ENCODE measurements around the gene TTC7B.

TTC7B gene

DNA sequence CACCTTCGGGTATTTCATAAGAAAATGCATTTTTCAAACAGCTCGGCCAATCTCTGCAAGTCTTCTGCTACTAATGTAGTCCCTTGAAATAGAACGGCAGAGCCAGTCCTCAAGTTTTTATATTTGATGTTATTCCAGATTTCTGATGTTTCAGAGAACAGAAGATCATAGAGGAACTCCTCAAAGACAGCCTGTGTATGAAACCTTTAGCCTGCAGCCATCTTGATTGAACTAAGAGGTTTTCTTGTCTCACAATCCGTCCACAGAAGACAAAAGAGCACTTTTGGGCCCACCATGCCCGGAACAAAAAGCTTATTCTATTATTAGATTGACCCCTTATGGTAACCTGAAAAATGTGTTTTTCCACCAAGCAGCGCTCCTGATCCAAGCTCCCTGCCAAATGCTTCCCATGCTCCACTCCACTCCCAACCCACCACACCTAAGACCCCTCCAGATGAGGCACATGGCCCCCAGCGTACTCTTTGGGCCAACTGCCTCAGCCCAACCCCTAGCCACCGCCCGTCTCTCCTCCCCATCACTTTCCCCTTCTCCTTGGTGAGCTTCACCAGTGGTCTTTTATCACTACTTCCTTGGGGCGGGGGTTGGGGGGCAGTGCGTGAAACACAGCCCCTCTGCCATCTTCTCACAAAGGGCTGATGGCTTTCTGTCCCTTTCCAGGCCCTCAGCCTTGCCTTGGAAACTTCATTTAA lies 243.6 kb downstream of the TTC7B start:
- H3K36me3 ChIP-seq (ENCODE audit: insufficient read depth, low read length), result peaks cover 2% of the 10 kb centered on the region

DNA sequence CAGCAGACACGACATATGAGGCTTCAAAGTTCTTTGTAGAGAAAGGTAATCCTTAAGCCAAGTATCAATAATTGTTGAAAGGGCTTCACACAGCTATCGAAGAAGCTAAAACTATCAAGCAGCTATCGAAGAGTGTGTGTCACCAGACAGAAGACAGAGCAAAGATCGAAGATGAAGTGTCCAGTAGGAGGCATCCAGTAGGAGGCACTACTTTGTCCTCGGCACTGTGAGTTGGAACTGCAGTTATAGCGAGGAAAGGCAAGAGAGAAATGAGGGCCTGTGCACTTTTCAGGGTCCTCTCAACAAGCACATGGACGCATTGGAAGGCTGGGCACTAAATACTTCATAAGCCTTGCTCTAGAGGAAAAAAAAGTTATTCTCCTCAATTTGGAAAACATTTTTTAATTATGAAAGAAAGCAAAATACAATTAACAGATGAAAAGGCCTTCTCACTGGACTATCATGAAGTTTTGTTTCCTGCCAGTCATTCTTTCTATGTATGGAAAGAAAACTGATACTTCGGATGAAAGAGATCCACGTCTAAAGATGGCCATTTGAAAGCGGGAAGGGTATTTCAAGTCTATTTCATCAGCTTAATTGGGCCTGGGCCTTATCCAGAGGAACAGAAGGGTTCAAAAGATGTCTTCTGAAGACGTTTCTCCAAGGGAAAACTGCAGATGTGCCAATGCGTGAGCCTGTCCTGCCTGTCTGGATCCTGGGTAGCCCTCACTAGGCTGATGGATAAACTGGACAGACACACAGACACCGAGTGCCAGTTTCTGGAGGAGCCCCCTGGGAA lies 244.9 kb downstream of the TTC7B start:
- Histone ChIP-seq H3K27me3 (ENCODE audit: insufficient read depth, low read length) (no peaks in the 10 kb centered on the region), H3K9me3 (ENCODE audit: low read length) (peaks cover 4% of the 10 kb centered on the region), H3K36me3 (ENCODE audit: insufficient read depth, low read length) (peaks cover 2% of the 10 kb centered on the region), H3K4me1 (ENCODE audit: insufficient read depth, low read length) (peaks cover 28% of the 10 kb centered on the region), H2AFZ (ENCODE audit: low read depth, low read length) (no peak overlapping the region), H3K4me3 (ENCODE audit: low read length) (no peak overlapping the region)

More for the DNA sequence above, 243.6 kb downstream of the TTC7B start:
- H2AFZ ChIP-seq (ENCODE audit: low read depth, low read length), result no peak overlapping the region
- peaks cover 25% of the 10 kb centered on the region for H3K4me1 ChIP-seq (ENCODE audit: insufficient read depth, low read length)
- peaks cover 4% of the 10 kb centered on the region for H3K9me3 ChIP-seq (ENCODE audit: low read length)
- no peaks in the 10 kb centered on the region for H3K27me3 ChIP-seq (ENCODE audit: insufficient read depth, low read length)
- no peak overlapping the region for H3K4me3 ChIP-seq (ENCODE audit: low read length)

GRCh38 chr14:90570461-90570860 lies 245.8 kb downstream of the TTC7B start:
- H3K4me3 ChIP-seq (ENCODE audit: low read length), result no peak overlapping the region
- H3K36me3 ChIP-seq (ENCODE audit: insufficient read depth, low read length), result peaks cover 2% of the 10 kb centered on the region
- H3K4me1 ChIP-seq (ENCODE audit: insufficient read depth, low read length), result peaks cover 24% of the 10 kb centered on the region
- no peaks in the 10 kb centered on the region for H3K27me3 ChIP-seq (ENCODE audit: insufficient read depth, low read length)
- peaks cover 4% of the 10 kb centered on the region for H3K9me3 ChIP-seq (ENCODE audit: low read length)
- H2AFZ ChIP-seq (ENCODE audit: low read depth, low read length), result no peak overlapping the region

- H3K4me1 ChIP-seq (ENCODE audit: insufficient read depth, low read length), result peaks cover 17% of the 10 kb centered on the region
These were observed 246.4 kb downstream of the TTC7B start for GRCh38 chr14:90569606-90570387.

DNA sequence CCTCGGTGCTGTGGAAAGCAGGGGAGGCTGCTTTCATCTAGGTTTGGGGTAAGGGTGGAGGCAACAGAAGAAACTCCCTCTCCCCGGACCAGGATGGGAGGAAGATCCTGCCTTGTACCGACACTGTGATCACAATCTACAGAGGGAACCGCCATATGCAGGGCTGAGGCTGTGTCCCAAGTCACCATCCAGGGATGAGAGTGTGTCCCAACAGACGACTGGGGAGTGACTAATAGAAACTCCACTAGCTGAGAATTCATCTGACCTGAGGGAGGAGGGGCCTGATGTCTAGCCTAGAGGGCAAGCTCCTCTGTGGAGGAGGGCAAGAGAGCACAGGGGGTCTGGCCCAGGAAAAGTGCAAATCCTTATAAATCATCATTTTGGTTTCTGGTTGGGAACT lies 247.0 kb downstream of the TTC7B start:
- no peak overlapping the region for H2AFZ ChIP-seq (ENCODE audit: low read depth, low read length)
- H3K4me1 ChIP-seq (ENCODE audit: insufficient read depth, low read length), result peaks cover 11% of the 10 kb centered on the region
- H3K36me3 ChIP-seq (ENCODE audit: insufficient read depth, low read length), result peaks cover 2% of the 10 kb centered on the region
- H3K4me3 ChIP-seq (ENCODE audit: low read length), result no peak overlapping the region
- no peaks in the 10 kb centered on the region for H3K27me3 ChIP-seq (ENCODE audit: insufficient read depth, low read length)
- H3K9me3 ChIP-seq (ENCODE audit: low read length), result peaks cover 4% of the 10 kb centered on the region

More at GRCh38 chr14:90569606-90570387, 246.4 kb downstream of the TTC7B start:
- H3K4me3 ChIP-seq (ENCODE audit: low read length), result no peak overlapping the region
- H3K9me3 ChIP-seq (ENCODE audit: low read length), result peaks cover 4% of the 10 kb centered on the region
- peaks cover 2% of the 10 kb centered on the region for H3K36me3 ChIP-seq (ENCODE audit: insufficient read depth, low read length)
- no peaks in the 10 kb centered on the region for H3K27me3 ChIP-seq (ENCODE audit: insufficient read depth, low read length)
- no peak overlapping the region for H2AFZ ChIP-seq (ENCODE audit: low read depth, low read length)

DNA sequence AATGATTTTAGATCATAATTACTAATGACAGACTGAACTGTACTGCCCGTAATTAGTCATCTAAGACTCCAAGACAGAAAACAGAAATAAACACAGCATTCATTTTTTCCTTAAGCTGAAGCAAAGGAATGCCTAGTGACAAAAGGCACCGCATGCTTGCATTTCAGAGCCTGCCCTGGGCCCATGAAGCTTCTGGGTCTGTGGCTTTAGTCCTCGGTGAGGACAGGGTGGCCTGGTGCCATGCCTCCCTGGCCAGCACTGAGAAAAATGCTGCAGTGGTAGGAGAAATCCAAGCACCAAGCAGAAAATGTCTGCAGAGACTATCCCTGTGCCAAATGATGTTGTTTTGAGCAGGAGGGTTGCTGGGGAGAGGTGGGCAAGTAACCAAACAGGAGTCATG lies 247.8 kb downstream of the TTC7B start:
- Histone ChIP-seq H3K4me3 (ENCODE audit: low read length) (no peak overlapping the region), H3K4me1 (ENCODE audit: insufficient read depth, low read length) (peaks cover 6% of the 10 kb centered on the region), H3K9me3 (ENCODE audit: low read length) (peaks cover 4% of the 10 kb centered on the region), H2AFZ (ENCODE audit: low read depth, low read length) (no peak overlapping the region), H3K27me3 (ENCODE audit: insufficient read depth, low read length) (no peaks in the 10 kb centered on the region), H3K36me3 (ENCODE audit: insufficient read depth, low read length) (peaks cover 2% of the 10 kb centered on the region)

DNA sequence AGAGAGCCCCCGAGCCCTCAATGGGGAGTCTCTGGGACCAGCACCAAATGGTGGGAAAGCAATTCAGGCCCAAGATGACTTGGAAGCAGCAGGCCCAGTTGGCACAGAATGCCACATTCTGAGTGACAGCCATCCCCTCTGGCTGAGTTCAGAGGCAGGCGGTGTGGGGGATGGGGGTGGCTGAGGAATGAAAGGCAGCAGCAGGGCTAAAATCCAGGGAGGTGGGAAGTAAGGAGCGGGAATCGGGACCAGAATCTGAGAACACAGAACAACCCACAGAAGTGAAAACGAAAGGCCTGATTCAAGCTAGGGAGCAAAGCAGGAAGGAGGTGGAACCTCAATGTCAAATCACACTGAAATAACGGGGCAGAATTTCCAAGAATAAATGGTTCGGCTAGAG lies 248.2 kb downstream of the TTC7B start:
- Histone ChIP-seq H3K36me3 (ENCODE audit: insufficient read depth, low read length) (peaks cover 2% of the 10 kb centered on the region), H3K4me1 (ENCODE audit: insufficient read depth, low read length) (peaks cover 6% of the 10 kb centered on the region), H2AFZ (ENCODE audit: low read depth, low read length) (no peak overlapping the region), H3K27me3 (ENCODE audit: insufficient read depth, low read length) (no peaks in the 10 kb centered on the region), H3K4me3 (ENCODE audit: low read length) (no peak overlapping the region), H3K9me3 (ENCODE audit: low read length) (peaks cover 4% of the 10 kb centered on the region)

DNA sequence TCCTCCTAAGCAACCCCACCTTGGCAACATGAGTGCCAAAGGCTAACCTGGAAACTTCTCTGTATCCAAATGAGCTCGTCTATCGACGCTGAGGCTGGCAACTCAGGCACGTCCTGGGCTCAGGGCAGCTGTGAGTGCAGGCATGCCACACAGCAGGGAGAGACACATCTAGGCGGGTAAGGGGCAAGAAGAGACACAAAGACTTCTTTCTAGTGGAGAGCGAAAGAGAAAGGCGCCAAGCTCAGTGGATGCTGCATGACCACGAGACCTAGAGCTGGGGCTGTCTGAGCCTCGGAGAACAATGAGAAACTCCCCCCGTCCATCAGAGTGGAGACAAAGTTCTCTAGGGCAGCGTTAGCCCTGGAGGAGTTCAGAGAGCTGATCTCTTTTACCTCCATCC lies 249.0 kb downstream of the TTC7B start:
- H3K36me3 ChIP-seq (ENCODE audit: insufficient read depth, low read length), result peaks cover 2% of the 10 kb centered on the region
- no peak overlapping the region for H2AFZ ChIP-seq (ENCODE audit: low read depth, low read length)
- peaks cover 6% of the 10 kb centered on the region for H3K4me1 ChIP-seq (ENCODE audit: insufficient read depth, low read length)
- H3K9me3 ChIP-seq (ENCODE audit: low read length), result peaks cover 4% of the 10 kb centered on the region
- H3K4me3 ChIP-seq (ENCODE audit: low read length), result no peak overlapping the region
- H3K27me3 ChIP-seq (ENCODE audit: insufficient read depth, low read length), result no peaks in the 10 kb centered on the region

DNA sequence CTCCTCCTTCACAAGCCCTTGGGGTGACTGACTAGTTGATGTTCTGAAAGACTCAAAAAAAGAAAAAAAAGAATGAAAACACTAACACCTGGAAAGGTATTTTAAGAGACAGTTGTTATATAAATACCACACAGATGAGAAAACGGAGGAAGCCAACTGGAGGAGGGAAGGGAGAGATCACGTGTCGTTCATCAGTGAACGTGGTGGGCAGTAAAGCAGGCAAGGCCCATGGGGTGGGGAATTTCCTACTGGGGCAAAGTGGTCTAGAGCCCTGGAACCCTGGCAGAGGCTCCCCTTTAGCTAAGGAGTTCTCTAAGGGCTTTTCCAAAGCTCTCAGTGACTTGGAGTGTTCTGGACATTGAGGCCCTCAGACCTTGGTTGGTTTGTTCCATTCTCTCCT lies 249.7 kb downstream of the TTC7B start:
- peaks cover 2% of the 10 kb centered on the region for H3K36me3 ChIP-seq (ENCODE audit: insufficient read depth, low read length)
- no peak overlapping the region for H2AFZ ChIP-seq (ENCODE audit: low read depth, low read length)
- H3K4me3 ChIP-seq (ENCODE audit: low read length), result no peak overlapping the region
- H3K9me3 ChIP-seq (ENCODE audit: low read length), result peaks cover 4% of the 10 kb centered on the region
- H3K27me3 ChIP-seq (ENCODE audit: insufficient read depth, low read length), result no peaks in the 10 kb centered on the region
- peaks cover 6% of the 10 kb centered on the region for H3K4me1 ChIP-seq (ENCODE audit: insufficient read depth, low read length)

DNA sequence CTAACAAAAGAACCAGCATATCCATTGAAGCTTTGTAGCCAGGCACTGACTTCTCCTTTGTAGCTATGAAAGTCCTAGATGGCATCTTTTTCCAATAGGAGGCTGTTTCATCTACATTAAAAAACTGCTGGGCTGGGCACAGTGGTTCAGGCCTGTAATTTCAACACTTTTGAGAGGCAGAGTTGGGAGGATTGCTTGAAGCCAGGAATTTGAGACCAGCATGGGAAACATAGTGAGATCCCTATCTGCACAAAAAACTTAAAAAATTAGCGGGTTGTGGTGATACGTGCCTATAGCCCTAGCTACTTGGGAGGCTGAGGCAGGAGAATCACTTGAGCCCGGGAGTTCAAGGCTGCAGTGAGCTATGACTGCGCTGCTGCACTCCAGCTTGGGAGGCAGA lies 251.7 kb downstream of the TTC7B start:
- Histone ChIP-seq H3K9me3 (ENCODE audit: low read length) (no peaks in the 10 kb centered on the region), H2AFZ (ENCODE audit: low read depth, low read length) (no peak overlapping the region), H3K4me3 (ENCODE audit: low read length) (no peak overlapping the region), H3K4me1 (ENCODE audit: insufficient read depth, low read length) (peaks cover 6% of the 10 kb centered on the region), H3K27me3 (ENCODE audit: insufficient read depth, low read length) (no peaks in the 10 kb centered on the region), H3K36me3 (ENCODE audit: insufficient read depth, low read length) (no peaks in the 10 kb centered on the region)

DNA sequence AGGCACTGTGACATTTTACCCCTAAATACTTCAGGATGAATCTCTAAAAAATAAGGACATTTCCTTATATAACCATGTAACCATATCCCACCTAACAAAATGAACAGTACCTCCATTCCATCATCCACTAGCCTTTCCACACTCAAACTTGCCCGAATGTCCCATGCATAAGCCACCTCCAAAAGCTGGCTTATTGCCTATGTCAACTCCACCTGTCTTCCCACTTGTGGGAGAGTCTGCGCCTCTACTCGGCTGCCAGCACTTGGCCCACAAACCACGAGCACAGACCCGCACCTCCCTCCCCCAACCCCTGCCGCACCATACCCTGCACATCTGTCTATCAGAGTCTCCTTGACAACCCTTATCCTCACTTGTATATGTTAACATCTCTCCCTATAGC lies 253.6 kb downstream of the TTC7B start:
- H3K4me1 ChIP-seq (ENCODE audit: insufficient read depth, low read length), result peaks cover 3% of the 10 kb centered on the region
- no peak overlapping the region for H3K4me3 ChIP-seq (ENCODE audit: low read length)
- no peak overlapping the region for H2AFZ ChIP-seq (ENCODE audit: low read depth, low read length)
- no peaks in the 10 kb centered on the region for H3K27me3 ChIP-seq (ENCODE audit: insufficient read depth, low read length)
- no peaks in the 10 kb centered on the region for H3K36me3 ChIP-seq (ENCODE audit: insufficient read depth, low read length)
- no peaks in the 10 kb centered on the region for H3K9me3 ChIP-seq (ENCODE audit: low read length)

DNA sequence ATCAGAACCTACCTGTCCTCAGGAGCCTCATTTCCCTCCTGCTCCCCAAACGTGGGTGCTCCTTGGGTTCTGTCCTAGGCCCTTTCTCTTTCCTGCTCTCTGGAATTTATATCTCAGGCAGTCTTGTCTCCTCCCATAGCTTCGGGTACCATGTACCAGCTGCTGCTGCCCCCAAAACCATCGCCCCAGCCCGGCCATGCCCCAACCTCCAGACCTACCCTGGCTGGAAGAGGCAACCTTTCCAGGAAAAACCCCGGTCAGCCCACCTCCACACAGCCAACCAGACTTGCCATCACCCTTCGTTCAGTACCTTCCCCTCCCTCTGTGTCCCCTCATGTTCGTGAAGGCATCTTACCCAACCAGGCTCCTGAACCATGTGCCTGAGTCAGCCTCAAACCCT lies 254.3 kb downstream of the TTC7B start:
- Histone ChIP-seq H3K36me3 (ENCODE audit: insufficient read depth, low read length) (no peaks in the 10 kb centered on the region), H3K9me3 (ENCODE audit: low read length) (no peaks in the 10 kb centered on the region), H3K4me3 (ENCODE audit: low read length) (no peak overlapping the region), H3K27me3 (ENCODE audit: insufficient read depth, low read length) (no peaks in the 10 kb centered on the region), H3K4me1 (ENCODE audit: insufficient read depth, low read length) (peaks cover under 1% of the 10 kb centered on the region), H2AFZ (ENCODE audit: low read depth, low read length) (no peak overlapping the region)

- H3K4me3 ChIP-seq (ENCODE audit: low read length), result no peak overlapping the region
- peaks cover 9% of the 10 kb centered on the region for H3K4me1 ChIP-seq (ENCODE audit: insufficient read depth, low read length)
- H3K36me3 ChIP-seq (ENCODE audit: insufficient read depth, low read length), result no peaks in the 10 kb centered on the region
- no peaks in the 10 kb centered on the region for H3K9me3 ChIP-seq (ENCODE audit: low read length)
- no peak overlapping the region for H2AFZ ChIP-seq (ENCODE audit: low read depth, low read length)
- no peaks in the 10 kb centered on the region for H3K27me3 ChIP-seq (ENCODE audit: insufficient read depth, low read length)
These were observed 255.2 kb downstream of the TTC7B start for GRCh38 chr14:90560991-90561390.
